Heart right ventricle (tissue), 16 donors: Measurements from ENCODE around the gene SPATA33. TPM values are rescaled to one million over a fixed set of nuclear protein-coding genes. Genes with fewer than 3 reads are reported as not detected.

Experiments
- ATAC-seq, 8 donors: fragments of 200-7000 bp; cut with Tn5 transposase; one replicate each; pipeline ENCODE4 v1.9.1; 2020; ENCODE audit warnings: mild to moderate bottlenecking in 8 of 8, moderate library complexity in 8 of 8, moderate number of reproducible peaks in 1 of 8
- DNase-seq, 2 donors: peaks; one replicate each; pipeline ENCODE4 v3.0.0-alpha.2; 2020
- H3K27ac ChIP-seq, 10 donors: fragments of 200-600 bp; sonication (generic) in 2 of 10; one replicate each; pipeline versions ENCODE4 v1.5.0 to v1.8.0; 2020 to 2022; ENCODE audit warnings: mild to moderate bottlenecking in 3 of 10
- H3K27me3 ChIP-seq, 7 donors: fragments of 200-600 bp; one replicate each; pipeline ENCODE4 v1.8.0; 2021 to 2022; ENCODE audit warnings: mild to moderate bottlenecking in 2 of 7
- H3K36me3 ChIP-seq, 9 donors: fragments of 200-600 bp; sonication (generic) in 1 of 9; one replicate each; pipeline versions ENCODE4 v1.5.0 to v1.8.0; 2020 to 2022; ENCODE audit warnings: mild to moderate bottlenecking in 2 of 9
- H3K4me1 ChIP-seq, 9 donors: fragments of 200-600 bp; sonication (generic) in 1 of 9; one replicate each; pipeline versions ENCODE4 v1.5.0 to v1.8.0; 2020 to 2022; ENCODE audit warnings: mild to moderate bottlenecking in 4 of 9
- H3K4me3 ChIP-seq, 10 donors: fragments of 200-600 bp; sonication (generic) in 2 of 10; one replicate each; pipeline versions ENCODE4 v1.5.0 to v1.8.0; 2020 to 2022; ENCODE audit warnings: mild to moderate bottlenecking in 7 of 10, moderate library complexity in 2 of 10
- H3K9me3 ChIP-seq, 11 donors: fragments of 200-600 bp in 10 of 11; sonication (generic) in 2 of 11; one replicate each; pipeline versions ENCODE4 v1.5.0 to v1.8.0; 2013 to 2022; ENCODE audit warnings: mild to moderate bottlenecking in 2 of 11, control low read depth in 1 of 11, moderate library complexity in 1 of 11
- WGBS, 2 donors: extraction: QIAGEN DNeasy Blood & Tissue Kit; methylation state at CpG; one replicate each; pipeline ENCODE4 v1.1.7; 2013; ENCODE audit warnings: inconsistent platforms in 1 of 2; 5-methylcytosine and 5-hydroxymethylcytosine counted together
- intact Hi-C, 10 donors: fragments of 100-400 bp; cut with DNase I; formaldehyde crosslinking; loops; one replicate each; pipeline versions ENCODE4 v1.11.1 to v1.14.2; 2022
- polyA plus RNA-seq, 2 donors: library from polyadenylated mRNA; stranded (reverse); fragments of 200-250 nt; gene quantifications; one replicate each; pipeline ENCODE4 v1.2.3, GENCODE V29; 2013
- total RNA-seq, 10 donors: library from RNA; stranded (reverse); fragmentation: NEBNext Ultra II Directional in 3 of 10; extraction: Animal tissue kit (Norgen Biotek cat#: 25700) in 3 of 10; gene quantifications; one replicate each; pipeline versions ENCODE4 v1.2.1 to v1.2.4, GENCODE V29; 2021 to 2023
- TF ChIP-seq, protein P1 (sequence below), 9 donors: fragments of 200-600 bp; sonication (generic) in 2 of 9; IDR thresholded peaks; one replicate each; pipeline versions ENCODE4 v1.5.0 to v1.8.0; 2021 to 2022; ENCODE audit warnings: antibody characterized with exemption in 9 of 9, mild to moderate bottlenecking in 5 of 9, moderate library complexity in 1 of 9
- donor health status: Arrhythmogenic right ventricular cardiomyopathy.
- donor health status: ischemic (EF 13 %, LVEDD 7.1; RV severe dilation, severe dysfunction).
- donor health status: healthy with polysubstance abuse.
- donor health status: DM: no; HTN: yes; CAD: no.
- donor health status: DM: no; HTN: no; CAD: no.
- donor health status: ischemic (EF 25% LVEDD 6.9; RV normal size, moderate dysfunction).
- donor health status: ischemic (EF 25% LVEDD 5.7; RV mildly dilated, moderate dysfunction).
- donor health status: healthy.
- donor health status: DM: yes; HTN: yes; CAD: no.
- donor health status: Ischemic cardiomyopathy.
- donor health status: ischemic (EF 35%, LVEDD 5.7; RV mildly dilated, moderate dysfunction).
- donor health status: nonischemic (EF 11% LVEDD 7.7; RV severe dilation, severe dysfunction).
- donor health status: DM: yes; HTN: yes; CAD: no.
- donor health status: PGD.
- donor health status: ischemic (EF 29% LVEDD 5.4; RV normal size, mild dysfunction).
- donor health status: nonischemic (EF 23%, LVEDD 6.1; RV moderate dilation, normal function).

Gene SPATA33
- total and polyA plus RNA-seq, 12 donors: 0.76 to 4.6 (median 2.6) TPM

DNA sequence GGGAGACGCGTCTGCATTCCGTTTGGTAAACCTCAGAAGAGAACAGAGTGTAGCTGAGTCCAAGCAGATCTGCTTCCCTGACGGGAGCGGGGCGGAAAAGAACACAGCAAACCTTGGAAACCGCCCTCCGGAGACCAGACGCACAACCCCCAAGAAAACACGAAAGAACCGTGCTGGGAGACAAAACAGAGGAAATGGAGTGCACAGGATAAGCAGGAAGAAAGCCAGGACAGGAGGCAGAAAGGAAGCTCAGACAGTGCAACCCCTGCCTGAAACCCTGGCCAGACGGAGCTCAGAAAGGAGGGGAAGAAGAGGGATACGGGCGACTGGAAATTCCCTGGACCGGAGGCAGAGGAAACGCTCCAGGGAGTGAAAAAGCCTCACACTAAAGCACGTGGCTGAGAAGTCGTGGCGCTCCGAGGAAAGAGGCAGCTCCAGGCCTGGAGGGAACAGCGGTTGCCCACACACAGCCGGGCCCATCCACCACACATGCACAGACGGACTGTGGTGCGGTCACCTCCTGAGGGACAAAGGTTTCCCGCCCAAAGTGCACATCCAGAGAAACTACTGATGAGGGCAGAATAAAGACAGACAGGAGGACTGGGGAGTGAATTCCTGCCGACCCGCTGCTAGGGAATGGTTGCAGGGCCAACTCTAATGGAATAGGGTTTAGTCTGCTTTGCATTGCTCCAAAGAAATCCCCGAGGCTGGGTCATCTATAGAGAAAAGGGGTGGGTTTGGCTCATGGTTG is 34.0 kb upstream of the SPATA33 start:
- intact Hi-C loops: no loop called here
- DNase-seq (no peak), ATAC-seq (peak in 5 of 8 donors; percentile 42 to 83 (median 71))
- WGBS, 2 donors: 31 to 33% methylated on average over 28 of the region's 28 CpGs
- Histone ChIP-seq H3K9me3 (no peaks in the 10 kb centered on the region), H3K36me3 (no peaks in the 10 kb centered on the region), H3K4me3 (no peak overlapping the region), H3K27ac (peak overlapping the region in 1 of 10 donors; percentile 36), H3K4me1 (peaks cover 0 to 13% (median 3%) of the 10 kb centered on the region in 9 donors), H3K27me3 (peaks cover 0 to 33% (median 13%) of the 10 kb centered on the region in 7 donors)
- TF ChIP-seq, protein P1, sequence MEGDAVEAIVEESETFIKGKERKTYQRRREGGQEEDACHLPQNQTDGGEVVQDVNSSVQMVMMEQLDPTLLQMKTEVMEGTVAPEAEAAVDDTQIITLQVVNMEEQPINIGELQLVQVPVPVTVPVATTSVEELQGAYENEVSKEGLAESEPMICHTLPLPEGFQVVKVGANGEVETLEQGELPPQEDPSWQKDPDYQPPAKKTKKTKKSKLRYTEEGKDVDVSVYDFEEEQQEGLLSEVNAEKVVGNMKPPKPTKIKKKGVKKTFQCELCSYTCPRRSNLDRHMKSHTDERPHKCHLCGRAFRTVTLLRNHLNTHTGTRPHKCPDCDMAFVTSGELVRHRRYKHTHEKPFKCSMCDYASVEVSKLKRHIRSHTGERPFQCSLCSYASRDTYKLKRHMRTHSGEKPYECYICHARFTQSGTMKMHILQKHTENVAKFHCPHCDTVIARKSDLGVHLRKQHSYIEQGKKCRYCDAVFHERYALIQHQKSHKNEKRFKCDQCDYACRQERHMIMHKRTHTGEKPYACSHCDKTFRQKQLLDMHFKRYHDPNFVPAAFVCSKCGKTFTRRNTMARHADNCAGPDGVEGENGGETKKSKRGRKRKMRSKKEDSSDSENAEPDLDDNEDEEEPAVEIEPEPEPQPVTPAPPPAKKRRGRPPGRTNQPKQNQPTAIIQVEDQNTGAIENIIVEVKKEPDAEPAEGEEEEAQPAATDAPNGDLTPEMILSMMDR (IDR thresholded peaks at IDR 0.05): no peak

DNA sequence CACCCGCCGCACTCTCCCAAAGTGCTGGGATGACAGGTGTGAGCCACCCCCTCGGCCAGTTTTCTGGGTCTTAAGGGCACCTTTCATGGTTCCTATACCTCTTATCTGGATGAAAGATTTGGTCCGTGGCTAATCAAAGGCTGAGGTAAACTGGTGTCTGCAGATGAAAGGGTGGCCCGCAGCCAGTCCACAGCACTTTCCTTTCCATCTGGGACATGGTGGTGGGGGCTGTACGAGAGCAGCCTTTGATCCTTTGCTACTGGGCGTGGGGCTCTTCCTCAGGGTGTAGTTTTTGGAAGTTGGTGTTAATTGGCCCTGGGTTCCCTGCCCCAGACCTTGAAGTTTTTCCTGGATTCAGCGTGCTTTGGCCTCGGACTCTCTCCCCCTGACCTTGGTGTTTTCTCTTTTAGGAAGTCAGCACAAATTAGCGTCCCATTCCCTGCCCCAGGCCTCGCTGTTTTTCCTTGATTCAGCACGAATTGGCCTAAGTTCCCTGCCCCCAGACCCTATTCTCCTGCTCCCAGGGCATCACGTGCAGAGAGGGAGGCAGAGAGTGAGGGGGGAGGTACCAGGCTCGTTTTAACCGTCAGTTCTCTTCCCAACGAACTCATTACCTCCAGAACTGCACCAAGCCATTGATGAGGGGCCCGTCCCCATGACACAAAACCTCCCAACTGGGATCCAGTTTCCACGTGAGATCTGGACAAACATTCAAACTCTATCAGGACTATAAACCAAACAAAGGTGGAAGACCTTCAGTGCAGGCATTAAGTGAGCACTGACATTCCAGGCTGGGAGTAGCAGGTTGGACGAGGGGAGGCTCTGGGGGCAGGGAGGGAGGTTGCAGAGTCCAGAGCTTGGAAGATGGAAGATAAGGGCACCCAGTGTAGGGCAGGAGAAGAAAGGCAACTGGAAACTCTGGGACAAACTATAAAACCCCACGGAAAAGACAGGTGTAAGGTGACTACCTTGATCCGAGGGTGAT is 32.6 kb upstream of the SPATA33 start:
- 49 to 57% methylated on average over 21 of the region's 21 CpGs for WGBS, 2 donors
- Histone ChIP-seq H3K36me3 (no peaks in the 10 kb centered on the region), H3K4me3 (no peak overlapping the region), H3K27me3 (peaks cover 0 to 34% (median 13%) of the 10 kb centered on the region in 7 donors), H3K9me3 (peaks cover 0 to 3% (median 0%) of the 10 kb centered on the region in 11 donors), H3K27ac (no peak overlapping the region), H3K4me1 (peaks cover 0 to 13% (median 3%) of the 10 kb centered on the region in 9 donors)
- intact Hi-C loops: no loop called here
- TF ChIP-seq, protein P1 (IDR thresholded peaks at IDR 0.05): no peak
- ATAC-seq (no peak), DNase-seq (no peak)

DNA sequence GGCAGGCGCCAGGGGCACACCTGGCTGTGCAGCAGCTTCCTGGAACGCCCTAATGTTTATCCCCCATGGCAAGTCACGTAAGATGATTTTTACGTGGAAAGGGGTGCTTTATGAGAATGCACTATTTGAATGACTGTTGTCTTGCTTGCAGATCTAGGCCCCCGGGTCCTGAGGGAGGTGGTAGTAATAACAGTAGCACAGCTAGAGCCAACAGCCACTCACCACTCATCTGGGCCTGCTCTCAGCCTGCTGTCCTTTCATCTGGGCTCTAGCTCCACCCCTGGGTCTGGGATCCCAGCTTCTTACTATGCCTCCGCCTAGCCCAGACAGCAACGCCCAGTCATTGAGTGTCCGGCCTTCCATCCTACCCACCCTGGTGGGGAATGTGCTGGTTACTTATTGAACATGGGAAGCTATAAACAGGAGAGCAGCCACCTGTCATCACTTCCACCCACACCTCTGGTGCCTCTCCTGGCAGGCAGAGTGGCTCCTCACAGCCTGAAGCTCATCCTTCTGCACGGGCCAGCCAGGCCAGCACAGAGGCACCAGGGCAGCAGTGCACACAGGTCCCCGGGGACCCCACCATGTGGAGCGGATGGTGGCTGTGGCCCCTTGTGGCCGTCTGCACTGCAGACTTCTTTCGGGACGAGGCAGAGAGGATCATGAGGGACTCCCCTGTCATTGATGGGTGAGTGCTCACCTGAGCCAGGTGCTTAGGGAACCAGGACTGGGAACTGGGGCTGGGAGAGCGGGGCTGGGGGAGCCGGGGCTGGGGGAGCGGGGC is 27.6 kb upstream of the SPATA33 start:
- no peak overlapping the region for H3K27ac ChIP-seq
- TF ChIP-seq, protein P1 (IDR thresholded peaks at IDR 0.05): no peak
- no peak for ATAC-seq
- H3K4me3 ChIP-seq: no peak overlapping the region
- H3K9me3 ChIP-seq: peaks cover 0 to 3% (median 0%) of the 10 kb centered on the region in 11 donors
- intact Hi-C loops: loop anchor here in 2 of 10 donors (5.0 to 10.0 kb wide), 2 partner anchors 48 to 55 kb away; partner anchors contain the start of gene CPNE7 (in 1 of the 2)
- H3K4me1 ChIP-seq: no peaks in the 10 kb centered on the region
- 87 to 89% methylated on average over 14 to 17 of the region's 17 CpGs for WGBS, 2 donors
- H3K36me3 ChIP-seq: no peaks in the 10 kb centered on the region
- H3K27me3 ChIP-seq: peaks cover 12 to 34% (median 29%) of the 10 kb centered on the region in 7 donors
- DNase-seq: no peak
